Measurements from ENCODE around the gene CUTA. TPM values are rescaled to one million over a fixed set of nuclear protein-coding genes. Genes with fewer than 3 reads are reported as not detected.

CUTA gene
- total RNA-seq, 2 experiments from 2014 or later: 164 to 175 TPM

GRCh38 chr6:33428966-33429749 lies 11.3 kb upstream of the CUTA start:
- Histone ChIP-seq H3K27ac (ENCODE audit: low read depth, low read length, poor library complexity, severe bottlenecking) (peak overlapping the region; percentile 64), H3K9me3 (ENCODE audit: low read length) (no peaks in the 10 kb centered on the region), H2AFZ (ENCODE audit: low read length) (no peak overlapping the region), H3K79me2 (ENCODE audit: insufficient read depth, low read depth, low read length) (peaks cover 5% of the 10 kb centered on the region; the same call in 1 of the 2 replicates), H3K4me1 (ENCODE audit: insufficient read depth, low read length, poor library complexity, severe bottlenecking) (peaks cover 75% of the 10 kb centered on the region), H3K36me3 (ENCODE audit: insufficient read depth, low read length) (no peaks in the 10 kb centered on the region), H3K4me3 (ENCODE audit: low read depth, low read length, poor library complexity, severe bottlenecking) (peak overlapping the region; percentile 68), H3K4me2 (ENCODE audit: low read length) (peak overlapping the region; percentile 98), H3K9me2 (ENCODE audit: insufficient read depth, low read length) (no peaks in the 10 kb centered on the region), H4K20me1 (ENCODE audit: insufficient read depth, low read length) (no peaks in the 10 kb centered on the region)
- no TSS peak for BruUV-seq (replicated peaks)
- intact Hi-C loops (cut with micrococcal nuclease; ENCODE audit: unreplicated experiment): loop anchor here (5.0 kb wide), 1 partner anchor 152 kb away; the partner anchor contains the start of gene B3GALT4
- no peak for DNase-seq (ENCODE audit: low spot score)
- ChIA-PET CTCF (ENCODE audit: unreplicated experiment) (no interaction called here), POLR2A (interaction anchor here (0.6 to 1.4 kb wide), 5 partner anchors 11 to 157 kb away, joined by 3 to 4 read pairs (median 4); partner anchors contain the start of genes CUTA, RPS18, VPS52 and ZBTB22)
- TF ChIP-seq CTCF (conservative IDR thresholded peaks at IDR 0.05; ENCODE audit: low read length): no peak
- no peak for TF ChIP-seq EZH2phosphoT487 (IDR thresholded peaks at IDR 0.05; ENCODE audit: borderline replicate concordance, low read depth, low read length)

GRCh38 chr6:33428224-33428965 lies 10.5 kb upstream of the CUTA start:
- POLR2A ChIA-PET: interaction anchor here (0.6 to 1.4 kb wide), 5 partner anchors 10 to 157 kb away, joined by 3 to 4 read pairs (median 4); partner anchors contain the start of genes CUTA, RPS18, VPS52 and ZBTB22
- Histone ChIP-seq H3K4me3 (ENCODE audit: low read depth, low read length, poor library complexity, severe bottlenecking) (peak overlapping the region; percentile 68), H2AFZ (ENCODE audit: low read length) (peak overlapping the region; percentile 43; the same call in 1 of the 2 replicates), H3K9me2 (ENCODE audit: insufficient read depth, low read length) (no peaks in the 10 kb centered on the region), H3K79me2 (ENCODE audit: insufficient read depth, low read depth, low read length) (peaks cover 5% of the 10 kb centered on the region; the same call in 1 of the 2 replicates), H3K4me1 (ENCODE audit: insufficient read depth, low read length, poor library complexity, severe bottlenecking) (peaks cover 75% of the 10 kb centered on the region), H3K36me3 (ENCODE audit: insufficient read depth, low read length) (no peaks in the 10 kb centered on the region; the same call in 1 of the 2 replicates), H4K20me1 (ENCODE audit: insufficient read depth, low read length) (no peaks in the 10 kb centered on the region), H3K9me3 (ENCODE audit: low read length) (no peaks in the 10 kb centered on the region), H3K4me2 (ENCODE audit: low read length) (peak overlapping the region; percentile 98), H3K27ac (ENCODE audit: low read depth, low read length, poor library complexity, severe bottlenecking) (peak overlapping the region; percentile 64)
- DNase-seq (ENCODE audit: low spot score): peak; percentile 70
- BruUV-seq (replicated peaks): no TSS peak
- CTCF ChIA-PET (ENCODE audit: unreplicated experiment): no interaction called here
- TF ChIP-seq CTCF (conservative IDR thresholded peaks at IDR 0.05; ENCODE audit: low read length): peak; percentile 75
- no peak for TF ChIP-seq EZH2phosphoT487 (IDR thresholded peaks at IDR 0.05; ENCODE audit: borderline replicate concordance, low read depth, low read length)
- intact Hi-C loops (cut with micrococcal nuclease; ENCODE audit: unreplicated experiment): loop anchor here (5.0 kb wide), 1 partner anchor 151 kb away; the partner anchor contains the start of gene B3GALT4

All from OCI-LY7 (cell line).